Fibroblast of villous mesenchyme (primary cell): Measurements from ENCODE around the gene ACVR1B. TPM values are rescaled to one million over a fixed set of nuclear protein-coding genes. Genes with fewer than 3 reads are reported as not detected.
"Not testable (repeated sequence)": the region's sequence is repeated elsewhere in the genome, so short reads cannot be mapped to it uniquely, and the experiment has no call there.

Experiments
- DNase-seq: peaks from one replicate; pipeline ENCODE4 v3.0.0-alpha.2; 2010; ENCODE audit warnings: low read depth
- H3K4me3 ChIP-seq: 2 replicates; pipeline ENCODE4 v1.5.1; 2011; ENCODE audit warnings: low read depth, mild to moderate bottlenecking, low read length
- total RNA-seq: library from RNA; depleted of rRNA; stranded (reverse); fragments of >200 nt; gene quantifications from 2 replicates; pipeline ENCODE4 v1.2.3, GENCODE V29; 2012
- TF ChIP-seq, protein P1 (sequence below): IDR thresholded peaks from 2 replicates; pipeline ENCODE4 v1.5.1; 2012; ENCODE audit warnings: low read depth, mild to moderate bottlenecking, low read length; ENCODE audit not compliant: insufficient read depth

Gene ACVR1B
- total RNA-seq, 1 donor, result 6.5 TPM

DNA sequence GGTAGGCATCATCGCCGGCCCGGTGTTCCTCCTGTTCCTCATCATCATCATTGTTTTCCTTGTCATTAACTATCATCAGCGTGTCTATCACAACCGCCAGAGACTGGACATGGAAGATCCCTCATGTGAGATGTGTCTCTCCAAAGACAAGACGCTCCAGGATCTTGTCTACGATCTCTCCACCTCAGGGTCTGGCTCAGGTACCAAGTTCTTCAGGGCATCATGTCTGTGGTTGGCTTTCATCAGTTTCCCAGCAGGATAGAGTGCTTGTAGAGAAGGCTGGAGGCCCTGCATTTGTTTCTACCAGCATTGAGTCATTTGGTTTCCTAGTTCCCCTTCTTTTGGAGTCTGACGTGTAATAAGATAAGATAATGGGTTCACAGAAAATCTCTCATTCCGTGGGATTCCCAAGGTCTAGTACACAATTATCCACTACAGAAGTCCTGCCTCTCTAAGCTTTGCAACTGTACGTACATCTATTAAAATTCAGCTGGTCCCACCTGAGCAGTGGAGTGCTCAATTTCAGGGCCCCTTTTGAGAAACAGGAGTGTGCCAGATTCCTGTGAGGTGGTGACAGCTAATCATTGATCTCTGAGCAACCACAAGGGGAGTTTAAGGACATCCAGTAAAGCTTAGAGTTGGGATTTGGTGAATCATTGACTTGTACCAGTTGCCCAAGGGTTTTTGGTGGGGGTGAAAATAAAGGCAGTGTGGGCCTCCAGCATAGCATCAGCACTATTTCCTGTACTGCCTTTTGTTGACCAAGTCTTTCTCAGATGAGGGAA is 25.1 kb downstream of the ACVR1B start:
- peak; percentile 76 for DNase-seq
- TF ChIP-seq, protein P1, sequence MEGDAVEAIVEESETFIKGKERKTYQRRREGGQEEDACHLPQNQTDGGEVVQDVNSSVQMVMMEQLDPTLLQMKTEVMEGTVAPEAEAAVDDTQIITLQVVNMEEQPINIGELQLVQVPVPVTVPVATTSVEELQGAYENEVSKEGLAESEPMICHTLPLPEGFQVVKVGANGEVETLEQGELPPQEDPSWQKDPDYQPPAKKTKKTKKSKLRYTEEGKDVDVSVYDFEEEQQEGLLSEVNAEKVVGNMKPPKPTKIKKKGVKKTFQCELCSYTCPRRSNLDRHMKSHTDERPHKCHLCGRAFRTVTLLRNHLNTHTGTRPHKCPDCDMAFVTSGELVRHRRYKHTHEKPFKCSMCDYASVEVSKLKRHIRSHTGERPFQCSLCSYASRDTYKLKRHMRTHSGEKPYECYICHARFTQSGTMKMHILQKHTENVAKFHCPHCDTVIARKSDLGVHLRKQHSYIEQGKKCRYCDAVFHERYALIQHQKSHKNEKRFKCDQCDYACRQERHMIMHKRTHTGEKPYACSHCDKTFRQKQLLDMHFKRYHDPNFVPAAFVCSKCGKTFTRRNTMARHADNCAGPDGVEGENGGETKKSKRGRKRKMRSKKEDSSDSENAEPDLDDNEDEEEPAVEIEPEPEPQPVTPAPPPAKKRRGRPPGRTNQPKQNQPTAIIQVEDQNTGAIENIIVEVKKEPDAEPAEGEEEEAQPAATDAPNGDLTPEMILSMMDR, result no peak
- H3K4me3 ChIP-seq, result no peak overlapping the region

DNA sequence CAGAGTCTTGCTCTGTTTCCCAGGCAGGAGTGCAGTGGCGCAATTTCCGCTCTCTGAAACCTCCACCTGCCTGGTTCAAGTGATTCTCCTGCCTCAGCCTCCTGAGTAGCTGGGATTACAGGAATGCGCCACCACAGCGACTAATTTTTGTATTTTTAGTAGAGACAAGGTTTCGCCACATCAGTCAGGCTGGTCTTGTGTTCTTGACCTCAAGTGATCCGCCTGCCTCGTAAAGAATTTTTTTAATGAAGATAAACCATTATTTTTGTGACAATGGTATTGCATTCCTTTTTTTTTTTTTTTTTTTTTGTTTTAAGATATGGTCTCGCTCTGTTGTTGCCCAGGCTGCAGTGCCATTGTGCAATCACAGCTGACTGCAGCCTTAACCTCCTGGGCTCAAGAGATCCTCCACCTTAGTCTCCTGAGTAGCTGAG is 25.8 kb downstream of the ACVR1B start:
- TF ChIP-seq, protein P1, result no peak
- H3K4me3 ChIP-seq, result no peak overlapping the region
- DNase-seq, result peak; percentile 50

DNA sequence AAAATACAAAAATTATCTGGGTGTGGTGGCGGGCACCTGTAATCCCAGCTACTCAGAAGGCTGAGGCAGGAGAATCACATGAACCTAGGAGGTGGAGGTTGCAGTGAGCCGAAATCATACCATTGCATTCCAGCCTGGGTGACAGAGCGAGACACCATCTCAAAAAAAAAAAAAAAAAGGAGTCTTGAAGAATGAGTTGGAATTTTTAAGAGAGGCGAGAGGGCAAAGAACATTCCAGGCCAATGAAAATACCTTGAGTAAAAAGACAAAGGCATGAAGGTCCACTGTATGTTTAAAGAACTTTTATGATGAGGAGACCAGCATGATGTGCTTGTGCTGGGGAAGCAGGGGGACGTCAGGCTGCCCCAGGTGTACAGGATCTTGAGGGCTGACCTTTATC is 27.8 kb downstream of the ACVR1B start:
- DNase-seq, H3K4me3 ChIP-seq: not testable (repeated sequence)

DNA sequence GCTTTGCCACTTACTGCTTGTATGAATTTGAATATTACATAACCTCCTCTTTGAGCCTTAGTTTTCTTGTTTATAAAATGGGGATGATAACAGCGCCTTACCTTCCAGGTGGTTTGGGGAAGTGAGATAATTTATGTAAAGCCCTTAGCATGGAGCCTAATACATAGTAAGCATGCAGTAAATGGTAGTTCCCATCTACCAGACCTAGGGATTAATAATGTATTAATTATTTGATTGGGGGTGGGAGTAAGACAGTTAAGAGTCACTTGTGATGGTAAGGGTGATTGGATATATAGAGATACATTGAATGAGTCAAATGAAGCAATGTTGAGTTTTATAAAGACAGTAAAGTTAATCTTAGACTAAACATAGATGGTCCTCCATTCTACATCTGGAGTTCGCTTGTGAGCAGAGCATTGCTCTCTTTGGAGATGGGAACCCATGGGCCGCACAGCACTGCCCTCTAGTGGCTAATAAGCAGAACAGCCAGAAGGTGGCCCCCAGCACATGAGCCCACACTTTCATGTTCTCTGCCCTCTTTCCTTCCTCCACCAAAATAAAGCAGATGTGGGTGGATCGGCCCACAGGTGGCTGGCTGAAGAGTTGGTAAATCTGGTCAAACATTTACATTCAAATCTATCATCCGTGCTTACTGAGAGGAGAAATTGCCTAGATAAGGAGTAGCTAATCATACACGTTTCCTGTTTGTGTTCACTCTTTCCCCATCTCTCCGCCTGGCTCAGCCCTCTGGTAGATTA is 28.7 kb downstream of the ACVR1B start:
- TF ChIP-seq, protein P1, result peak; percentile 95
- H3K4me3 ChIP-seq, result no peak overlapping the region
- DNase-seq, result peak; percentile 79

DNA sequence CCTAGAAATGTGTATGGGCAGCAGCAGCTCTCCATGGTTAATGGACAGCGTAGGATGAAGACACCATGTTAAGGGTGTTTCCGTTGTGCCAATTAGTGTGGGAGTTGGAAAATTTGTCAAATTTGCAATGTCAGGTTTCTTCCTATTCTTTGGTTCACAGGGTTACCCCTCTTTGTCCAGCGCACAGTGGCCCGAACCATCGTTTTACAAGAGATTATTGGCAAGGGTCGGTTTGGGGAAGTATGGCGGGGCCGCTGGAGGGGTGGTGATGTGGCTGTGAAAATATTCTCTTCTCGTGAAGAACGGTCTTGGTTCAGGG is 29.3 kb downstream of the ACVR1B start:
- H3K4me3 ChIP-seq, result no peak overlapping the region
- TF ChIP-seq, protein P1, result no peak
- no peak for DNase-seq

DNA sequence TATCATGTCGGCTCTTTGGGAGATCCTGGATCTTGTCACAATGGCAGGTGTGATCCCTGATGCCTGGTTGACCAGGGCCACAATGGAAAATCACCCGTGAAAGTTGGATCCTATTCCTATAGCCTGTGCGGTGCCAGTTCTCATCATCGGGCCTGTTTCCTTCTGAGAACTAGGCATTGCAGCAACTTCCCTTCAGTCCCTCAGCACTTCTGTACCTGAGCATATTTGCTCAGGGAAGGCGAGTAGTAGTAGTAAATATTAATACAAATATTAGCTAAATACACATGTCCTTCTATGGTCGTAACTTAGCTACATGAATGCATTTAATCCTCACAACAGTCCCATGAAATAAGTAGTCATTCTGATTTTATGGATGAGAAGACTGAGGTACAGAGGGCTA is 33.2 kb downstream of the ACVR1B start:
- TF ChIP-seq, protein P1, result no peak
- DNase-seq, result no peak
- no peak overlapping the region for H3K4me3 ChIP-seq

DNA sequence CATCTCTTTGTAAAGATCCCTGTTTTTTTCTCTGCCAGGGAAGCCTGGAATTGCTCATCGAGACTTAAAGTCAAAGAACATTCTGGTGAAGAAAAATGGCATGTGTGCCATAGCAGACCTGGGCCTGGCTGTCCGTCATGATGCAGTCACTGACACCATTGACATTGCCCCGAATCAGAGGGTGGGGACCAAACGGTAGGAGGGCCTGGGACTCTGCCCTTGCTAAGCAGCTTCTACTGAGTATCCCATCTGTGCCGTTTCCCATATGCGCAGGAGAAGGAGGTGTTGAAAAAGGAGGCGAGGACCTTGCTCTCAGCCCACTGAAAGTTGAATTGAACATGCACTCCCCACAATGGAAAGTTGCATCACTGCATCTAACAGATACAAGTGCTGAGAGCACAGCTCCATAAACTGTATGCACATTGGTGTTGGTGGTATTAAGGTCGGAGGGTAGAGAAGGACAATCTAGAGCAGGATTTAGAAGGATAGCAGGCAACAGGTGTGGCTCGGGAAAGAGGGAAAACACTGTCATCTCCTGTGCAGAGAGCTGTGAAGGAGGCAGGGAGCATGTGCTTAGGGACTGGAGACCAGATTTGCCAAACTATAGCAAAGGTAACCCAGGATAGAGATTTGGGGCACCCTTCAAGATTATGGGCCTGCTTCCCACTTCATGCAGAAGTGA is 33.8 kb downstream of the ACVR1B start:
- TF ChIP-seq, protein P1, result no peak
- DNase-seq, result no peak
- no peak overlapping the region for H3K4me3 ChIP-seq
